8988T (cell line): ENCODE measurements around the gene SEMA3C.

ENCODE experiments used
- DNase-seq: peaks from one replicate; pipeline ENCODE4 v3.0.0; 2011

Gene SEMA3C

GRCh38 chr7:80847027-80847426 is 71.8 kb downstream of the SEMA3C start:
- DNase-seq: no peak

- DNase-seq: no peak
These were observed 73.9 kb downstream of the SEMA3C start for GRCh38 chr7:80844916-80845315.

DNA sequence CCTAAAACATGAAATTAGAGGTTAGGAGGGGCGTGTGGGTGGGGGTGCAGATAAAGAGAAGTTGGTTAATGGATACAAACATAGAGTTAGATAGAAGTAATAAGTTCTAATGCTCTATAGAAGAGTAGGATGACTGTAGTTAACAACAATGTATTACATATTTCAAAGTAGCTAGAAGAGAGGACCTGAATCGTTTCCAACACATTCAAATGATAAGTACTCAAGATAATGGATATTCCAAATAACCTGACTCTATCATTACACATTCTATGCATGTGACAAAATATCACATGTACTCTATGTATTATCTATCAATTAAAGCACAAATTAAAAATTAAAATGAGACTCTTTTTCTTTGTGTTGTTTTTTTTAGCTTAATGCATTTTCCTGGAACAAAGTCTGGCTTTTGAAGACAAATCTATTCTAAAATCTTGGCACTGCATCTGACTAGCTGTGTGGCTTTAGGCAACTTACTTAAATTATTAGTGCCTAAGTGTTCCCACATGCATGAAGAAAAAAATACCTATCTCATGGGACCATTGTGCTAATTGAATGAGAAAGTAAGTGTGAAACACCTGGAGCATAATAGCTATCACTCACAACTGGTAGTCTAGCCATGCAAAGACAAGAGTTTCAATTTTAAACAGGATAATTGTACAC is 75.7 kb downstream of the SEMA3C start:
- no peak for DNase-seq

DNA sequence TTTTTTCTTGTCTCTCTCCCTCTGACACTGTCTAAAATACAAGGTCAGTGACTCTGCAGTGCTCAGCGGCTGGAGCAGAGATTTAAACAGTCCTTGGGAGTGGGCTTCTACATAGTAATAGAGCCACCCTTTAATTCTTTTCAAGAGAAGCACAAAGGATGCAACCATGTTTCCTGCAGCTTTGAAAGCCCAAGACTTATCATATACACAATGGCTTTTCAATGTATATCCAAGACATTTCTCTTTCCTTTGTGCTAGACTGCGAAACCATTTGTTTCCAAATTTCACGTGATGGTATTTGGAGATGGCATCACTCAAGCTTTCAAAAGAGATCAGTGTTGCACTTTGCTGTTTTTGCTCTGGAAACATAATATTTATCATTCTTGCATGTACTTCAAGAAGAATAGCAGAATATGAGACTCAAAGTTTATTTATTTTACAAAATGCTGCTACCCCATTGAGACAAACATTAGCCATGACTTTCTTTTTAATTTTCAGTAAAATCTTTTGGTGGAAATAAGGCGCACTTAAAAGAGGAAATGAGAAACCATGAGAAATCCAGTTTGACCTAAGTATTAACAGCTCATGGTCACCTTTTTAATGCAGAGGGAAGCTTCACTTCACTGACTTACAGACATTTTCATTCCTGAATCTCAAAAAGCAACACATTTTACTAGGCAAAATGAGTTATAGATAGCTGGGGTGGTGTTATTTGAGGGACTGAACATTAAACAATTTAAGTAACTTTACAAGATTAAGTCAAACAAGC is 76.6 kb downstream of the SEMA3C start:
- DNase-seq: no peak

- no peak for DNase-seq
These were observed 77.4 kb downstream of the SEMA3C start for GRCh38 chr7:80841423-80841955.

DNA sequence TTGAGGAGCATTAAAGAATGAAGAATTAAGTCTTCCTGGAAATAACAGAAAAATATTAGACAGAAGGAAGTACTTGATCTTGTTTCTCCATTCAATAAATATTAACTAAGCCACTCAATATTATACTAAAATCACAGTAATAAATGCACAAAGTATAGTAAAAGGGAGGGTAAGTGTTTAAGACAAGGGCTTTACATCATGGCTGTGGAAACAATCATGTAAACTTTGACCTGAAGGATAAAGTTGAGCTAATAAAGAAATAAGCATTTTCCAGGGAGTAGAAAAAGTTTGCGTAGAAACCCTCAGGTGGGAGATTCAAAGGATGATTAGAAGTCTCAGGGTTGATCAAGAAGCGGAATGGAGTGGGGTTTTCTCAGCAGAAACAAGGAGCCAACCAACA is 78.2 kb downstream of the SEMA3C start:
- no peak for DNase-seq

DNA sequence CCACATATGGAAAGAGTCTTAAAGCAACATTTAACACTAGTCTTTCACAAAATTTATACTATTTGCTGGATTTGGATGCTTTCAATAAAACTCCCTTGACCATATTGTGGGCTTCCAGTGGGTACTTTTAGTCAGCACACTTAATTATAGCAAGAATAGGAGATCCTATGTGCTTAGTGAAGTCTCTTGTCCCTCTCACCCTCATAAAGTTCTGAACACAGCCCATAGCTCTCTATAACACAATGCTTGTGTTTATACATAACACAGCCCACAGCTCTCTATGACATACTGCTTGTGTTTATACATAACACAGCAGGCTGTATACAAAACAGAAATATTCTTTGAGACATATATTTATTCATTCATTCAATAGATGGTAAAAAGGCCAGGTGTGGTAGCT is 79.0 kb downstream of the SEMA3C start:
- DNase-seq: no peak

- no peak for DNase-seq
These were observed 80.2 kb downstream of the SEMA3C start for GRCh38 chr7:80838643-80839042.

- DNase-seq: no peak
These were observed 81.5 kb downstream of the SEMA3C start for GRCh38 chr7:80837345-80837744.

DNA sequence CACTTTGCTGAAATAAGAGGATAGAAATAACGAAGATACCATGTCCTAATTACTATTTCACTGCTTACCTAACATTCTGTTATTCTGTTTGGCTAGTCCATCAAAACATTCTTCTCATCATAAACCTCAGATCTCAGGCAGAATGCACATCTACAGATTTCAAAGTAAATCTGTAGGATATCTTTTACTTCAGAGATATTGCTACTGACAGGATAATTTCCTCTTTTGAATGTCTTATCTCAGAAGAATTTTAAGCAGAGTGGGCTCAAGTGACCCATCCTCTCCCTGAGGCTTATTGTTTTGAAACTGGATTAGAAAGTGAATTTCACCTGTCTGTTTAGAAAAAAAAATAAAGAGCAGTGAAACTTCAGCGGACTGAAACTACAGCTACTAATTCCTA is 83.6 kb downstream of the SEMA3C start:
- DNase-seq: no peak

DNA sequence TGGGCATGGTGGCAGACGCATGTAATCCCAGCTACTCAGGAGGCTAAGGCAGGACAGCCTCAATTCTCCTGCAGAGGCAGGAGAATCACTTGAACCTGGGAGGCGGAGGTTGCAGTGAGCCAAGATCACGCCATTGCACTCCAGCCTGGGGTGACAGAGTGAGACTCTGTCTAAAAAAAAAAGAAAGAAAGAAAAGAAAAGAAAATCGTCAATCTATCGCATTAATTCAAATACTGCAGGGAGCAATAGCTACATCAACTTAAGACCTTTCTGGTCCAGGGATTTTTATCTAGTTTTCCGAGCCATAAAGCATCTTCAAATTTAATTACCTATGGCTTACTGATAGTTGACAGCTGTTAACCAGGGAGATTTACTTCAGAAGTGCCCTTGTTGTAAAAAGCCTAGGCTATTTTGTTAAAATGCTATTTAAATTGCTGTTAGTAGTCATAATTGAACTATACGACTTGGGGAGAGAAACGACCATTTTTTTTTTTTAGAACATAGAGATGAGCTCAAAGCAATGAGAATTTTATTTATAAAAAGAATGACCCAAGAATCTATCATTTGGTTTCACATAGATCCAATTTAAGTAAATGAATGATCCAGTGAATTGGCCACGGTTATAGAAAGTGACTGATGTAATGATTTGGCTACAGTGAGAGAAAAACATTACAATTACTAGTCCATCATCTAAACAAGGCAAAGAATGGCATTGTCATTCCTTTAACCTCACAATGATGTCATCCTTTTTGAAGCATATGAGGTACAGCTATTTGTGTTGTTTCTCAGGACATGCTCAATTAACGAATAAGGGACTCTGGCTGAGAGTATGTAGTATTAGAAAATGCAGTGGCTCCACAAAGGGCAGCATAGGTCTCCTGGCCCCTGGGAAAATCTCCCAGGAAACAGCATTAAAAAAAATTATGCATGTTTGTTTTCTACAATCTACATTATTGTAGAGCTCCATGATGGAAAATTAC is 85.3 kb downstream of the SEMA3C start:
- DNase-seq: no peak

GRCh38 chr7:80832006-80832405 is 86.8 kb downstream of the SEMA3C start:
- no peak for DNase-seq

DNA sequence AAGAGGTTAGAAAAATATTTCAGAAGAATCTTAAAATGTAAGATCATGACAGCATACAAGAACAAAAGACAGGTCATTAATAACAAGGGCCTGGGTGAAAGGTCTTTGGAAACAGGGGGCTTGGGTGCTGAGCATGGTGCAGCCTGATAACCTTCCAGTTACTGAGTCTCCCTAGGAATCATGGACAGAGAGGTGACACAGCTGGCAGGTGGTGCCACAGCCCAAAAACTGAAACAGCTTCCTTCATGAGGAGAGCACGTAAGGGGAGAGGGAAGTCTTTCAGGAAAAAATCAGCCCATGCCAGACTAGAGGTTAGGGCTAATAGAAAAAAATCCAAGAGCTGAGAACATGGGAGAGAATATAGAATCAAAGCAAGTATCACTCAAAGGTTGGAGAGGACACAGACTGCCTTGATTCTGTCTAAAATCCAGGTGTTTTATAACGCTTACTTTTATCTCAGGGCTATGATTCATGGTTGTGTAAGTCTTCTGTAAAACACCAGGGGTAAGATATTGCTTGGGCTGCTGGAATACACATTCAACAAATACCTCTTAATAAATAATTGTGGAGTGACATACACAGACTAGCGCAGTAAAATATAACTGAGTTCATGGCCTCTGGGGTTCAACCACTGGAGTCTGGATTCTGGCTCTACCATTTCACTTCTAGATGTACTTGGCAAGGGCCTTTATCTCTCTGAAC is 88.1 kb downstream of the SEMA3C start:
- DNase-seq: no peak

DNA sequence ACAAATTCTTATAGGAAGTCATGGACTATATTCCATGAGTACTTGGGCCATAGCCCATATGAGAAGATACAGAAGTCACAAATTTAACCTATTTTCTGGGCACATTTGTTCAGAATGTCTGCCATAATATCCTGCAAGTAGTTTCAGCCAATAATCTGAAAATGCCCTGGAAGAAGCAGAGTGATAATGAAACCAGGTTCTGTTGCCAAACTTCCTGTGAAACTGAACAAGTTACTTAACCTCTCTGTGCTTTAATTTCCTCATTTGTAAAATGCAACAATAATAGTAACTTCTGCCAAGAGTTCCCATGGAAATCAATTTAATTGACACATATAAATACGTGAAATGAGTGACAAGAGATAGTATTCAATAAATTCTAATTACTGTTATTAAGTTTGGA is 88.8 kb downstream of the SEMA3C start:
- no peak for DNase-seq

- DNase-seq: no peak
These were observed 89.3 kb downstream of the SEMA3C start for GRCh38 chr7:80829527-80829926.

GRCh38 chr7:80827239-80827633 is 91.6 kb downstream of the SEMA3C start:
- DNase-seq: no peak

GRCh38 chr7:80826520-80827238 is 92.2 kb downstream of the SEMA3C start:
- DNase-seq: no peak

DNA sequence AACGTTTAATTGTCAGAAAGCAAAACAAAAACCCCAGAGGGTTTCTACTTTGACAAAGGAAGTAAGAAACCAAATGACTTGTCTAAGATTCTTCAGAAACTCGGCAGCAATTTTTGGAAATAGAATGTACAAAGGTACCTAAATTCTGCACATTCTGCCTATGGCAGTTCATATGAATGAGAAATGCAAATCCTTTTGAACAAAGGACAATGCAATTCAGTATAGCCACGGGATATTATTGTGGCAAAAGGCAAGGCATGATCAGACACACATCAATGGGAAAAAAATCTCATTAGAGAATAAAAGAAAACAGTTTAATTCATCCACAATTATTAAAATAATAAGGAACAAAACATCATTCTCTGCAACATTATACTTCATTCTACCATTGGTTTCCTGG is 93.4 kb downstream of the SEMA3C start:
- no peak for DNase-seq

GRCh38 chr7:80824253-80824652 is 94.6 kb downstream of the SEMA3C start:
- no peak for DNase-seq

GRCh38 chr7:80823057-80823456 is 95.8 kb downstream of the SEMA3C start:
- DNase-seq: no peak

GRCh38 chr7:80821771-80822319 is 97.0 kb downstream of the SEMA3C start:
- DNase-seq: no peak

- no peak for DNase-seq
These were observed 99.3 kb downstream of the SEMA3C start for GRCh38 chr7:80819503-80819902.
